Panc1 (cell line): Measurements from ENCODE around the gene COPZ2. TPM values are rescaled to one million over a fixed set of nuclear protein-coding genes. Genes with fewer than 3 reads are reported as not detected.
A peak's percentile ranks its signal among the peaks of the same experiment; 100 is the strongest.

ENCODE experiments used
- ATAC-seq: fragments of 200-7000 bp; cut with Tn5 transposase; 2 replicates; pipeline ENCODE4 v1.9.1; 2020; ENCODE audit warnings: mild to moderate bottlenecking, moderate library complexity
- BruUV-seq: library from RNA; stranded (reverse); fragments of 400-500 nt; replicated peaks from 2 replicates; lab custom pipeline; 2021; lab: Mats Ljungman, UMichigan
- CTCF ChIA-PET: fragments of 300-600 bp; sonication (Branson Sonifier 250); formaldehyde crosslinking; loops from one replicate; lab custom pipeline; 2022; ENCODE audit warnings: antibody characterized with exemption; lab: Charles Lee
- POLR2A ChIA-PET: fragments of 300-600 bp; sonication (Branson Sonifier 250); formaldehyde crosslinking; loops from one replicate; lab custom pipeline; 2022; ENCODE audit warnings: antibody characterized with exemption; lab: Charles Lee
- DNase-seq: peaks from one replicate; pipeline ENCODE4 v3.0.0-alpha.2; 2010; ENCODE audit warnings: low read depth, low spot score
- H3K27ac ChIP-seq: 2 replicates; pipeline ENCODE4 v1.5.1; 2011; ENCODE audit warnings: mild to moderate bottlenecking, low read length, inconsistent platforms
- H3K27me3 ChIP-seq: fragments of 200-500 bp; sonication (Bioruptor generic); 2 replicates; pipeline ENCODE4 v1.6.0; 2014; ENCODE audit warnings: low read length, inconsistent platforms; ENCODE audit not compliant: control insufficient read depth, insufficient read depth
- H3K36me3 ChIP-seq: fragments of 200-500 bp; sonication (Bioruptor generic); 2 replicates; pipeline ENCODE4 v1.5.1; 2014; ENCODE audit warnings: inconsistent platforms, mild to moderate bottlenecking, low read length, moderate library complexity; ENCODE audit not compliant: control insufficient read depth, insufficient read depth
- H3K4me1 ChIP-seq: 2 replicates; pipeline ENCODE4 v1.5.1; 2011; ENCODE audit warnings: inconsistent platforms, mild to moderate bottlenecking, low read length, moderate library complexity; ENCODE audit not compliant: control insufficient read depth, insufficient read depth
- H3K4me3 ChIP-seq, 2 experiments: 2 replicates each; pipeline ENCODE4 v1.5.1; 2011 to 2012; ENCODE audit warnings: low read depth in 2 of 2, low read length in 2 of 2, mild to moderate bottlenecking in 2 of 2, inconsistent platforms in 1 of 2, moderate library complexity in 1 of 2
- H3K9me3 ChIP-seq: fragments of 200-500 bp; sonication (Bioruptor generic); 2 replicates; pipeline ENCODE4 v1.5.1; 2014; ENCODE audit warnings: low read depth, mild to moderate bottlenecking, inconsistent platforms, low read length, moderate library complexity; ENCODE audit not compliant: control insufficient read depth, insufficient read depth
- CTCF ChIP-seq: fragments of 450-650 bp; IDR thresholded peaks from 2 replicates; pipeline ENCODE4 v1.5.1; 2017; ENCODE audit warnings: mild to moderate bottlenecking
- POLR2AphosphoS5 ChIP-seq: IDR thresholded peaks from 2 replicates; pipeline ENCODE4 v1.6.1; 2012; ENCODE audit warnings: mild to moderate bottlenecking, low read depth, low read length, moderate library complexity
- REST ChIP-seq, 2 experiments: IDR thresholded peaks; 2 replicates each; pipeline ENCODE4 v1.6.1; 2011 to 2012; ENCODE audit warnings: low read depth in 2 of 2, control low read depth in 1 of 2, low read length in 1 of 2, mild to moderate bottlenecking in 1 of 2, moderate library complexity in 1 of 2; ENCODE audit not compliant: insufficient read depth in 1 of 2
- SIN3A ChIP-seq: IDR thresholded peaks from 2 replicates; pipeline ENCODE4 v1.6.1; 2012; ENCODE audit warnings: low read depth, mild to moderate bottlenecking, low read length, moderate library complexity, borderline replicate concordance; ENCODE audit not compliant: insufficient read depth
- TCF7L2 ChIP-seq: IDR thresholded peaks from 2 replicates; pipeline ENCODE4 v1.6.1; 2011; ENCODE audit warnings: mild to moderate bottlenecking, low read depth, low read length, inconsistent platforms
- in situ Hi-C: cut with HindIII; loops from 2 replicates; pipeline ENCODE4 v1.10.0; 2016; ENCODE audit warnings: low sequenced_read_pairs, low pct_unique_long_range_greater_than_20kb
- intact Hi-C: fragments of 100-400 bp; cut with micrococcal nuclease; formaldehyde crosslinking; loops from one replicate; pipeline ENCODE4 v1.10.0; 2022; ENCODE audit not compliant: unreplicated experiment
- total RNA-seq: library from RNA; stranded (reverse); gene quantifications from one replicate; pipeline ENCODE4 v1.2.1, GENCODE V29; 2021; ENCODE audit not compliant: unreplicated experiment

The COPZ2 gene
- total RNA-seq, 1 experiment from 2014 or later: 5.4 TPM

GRCh38 chr17:47982645-47983390 lies 54.8 kb downstream of the COPZ2 start:
- TF ChIP-seq CTCF (no peak), SIN3A (no peak), POLR2AphosphoS5 (no peak), REST (IDR thresholded peaks at IDR 0.05; ENCODE audit: insufficient read depth in 1 of 2, low read depth in 2 of 2, low read length in 1 of 2) (no peak), TCF7L2 (no peak)
- Histone ChIP-seq H3K27ac (no peak overlapping the region), H3K9me3 (no peaks in the 10 kb centered on the region), H3K27me3 (no peaks in the 10 kb centered on the region), H3K4me3 (no peak overlapping the region), H3K36me3 (peaks cover 4% of the 10 kb centered on the region; the same call in 1 of the 2 replicates), H3K4me1 (peaks cover 10% of the 10 kb centered on the region; the same call in 1 of the 2 replicates)
- CTCF ChIA-PET: interaction anchor here (0.6 to 1.2 kb wide), 3 partner anchors 36 to 283 kb away, joined by 3 to 10 read pairs (median 3); no protein-coding TSS in a partner anchor
- no peak for ATAC-seq
- POLR2A ChIA-PET: no interaction called here
- intact Hi-C loops: no loop called here
- no peak for DNase-seq
- BruUV-seq: no TSS peak
- in situ Hi-C loops: no loop called here

- ChIA-PET POLR2A (no interaction called here), CTCF (interaction anchor here (0.6 to 1.2 kb wide), 3 partner anchors 36 to 282 kb away, joined by 3 to 10 read pairs (median 3); no protein-coding TSS in a partner anchor)
- H3K9me3 ChIP-seq: no peaks in the 10 kb centered on the region
- no TSS peak for BruUV-seq
- H3K27ac ChIP-seq: no peak overlapping the region
- H3K4me1 ChIP-seq: 0 out of 2 replicates have a peak, but pooled peaks cover 3% of the 10 kb centered on the region
- no peaks in the 10 kb centered on the region for H3K27me3 ChIP-seq
- no peak overlapping the region for H3K4me3 ChIP-seq
- ATAC-seq (no peak), DNase-seq (no peak)
- in situ Hi-C loops: no loop called here
- peaks cover 4% of the 10 kb centered on the region; the same call in 1 of the 2 replicates for H3K36me3 ChIP-seq
- intact Hi-C loops: no loop called here
- no peak for TF ChIP-seq TCF7L2
- 0 out of 2 replicates have a peak, but pooled peaks have one; percentile 20 for TF ChIP-seq POLR2AphosphoS5
These were observed 55.4 kb downstream of the COPZ2 start for GRCh38 chr17:47982091-47982617.
